Measurements from ENCODE around the gene TCHHL1. TPM values are rescaled to one million over a fixed set of nuclear protein-coding genes. Genes with fewer than 3 reads are reported as not detected.

Gene TCHHL1
- total RNA-seq, 1 donor from 2014 or later, result not detected

DNA sequence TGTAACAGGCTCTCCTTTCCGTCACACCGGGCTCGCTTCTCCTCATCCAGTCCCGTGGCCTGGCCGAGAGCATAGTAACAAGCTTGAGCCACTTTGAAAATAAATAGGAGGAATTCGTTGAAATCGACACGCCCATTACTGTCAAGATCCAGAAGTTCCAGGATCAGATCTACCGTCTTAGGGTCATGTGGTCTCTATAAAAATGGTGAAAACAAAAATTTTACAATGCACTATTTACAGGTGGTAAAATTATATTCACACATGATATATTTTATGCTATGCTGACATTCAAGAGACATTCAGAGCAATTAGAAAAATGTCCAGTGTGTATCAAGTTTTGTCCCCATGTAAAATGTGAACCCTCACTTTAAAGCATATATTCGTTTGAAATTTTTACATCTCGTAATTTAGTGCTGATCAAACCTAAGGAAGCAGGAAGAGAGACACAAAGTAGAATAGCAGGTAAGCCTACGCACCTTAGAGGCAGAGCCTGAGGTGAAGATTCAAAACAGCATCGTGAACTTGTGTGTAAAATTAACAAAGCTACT is 24.1 kb upstream of the TCHHL1 start:
- no peak for DNase-seq (ENCODE audit: low read depth)

DNA sequence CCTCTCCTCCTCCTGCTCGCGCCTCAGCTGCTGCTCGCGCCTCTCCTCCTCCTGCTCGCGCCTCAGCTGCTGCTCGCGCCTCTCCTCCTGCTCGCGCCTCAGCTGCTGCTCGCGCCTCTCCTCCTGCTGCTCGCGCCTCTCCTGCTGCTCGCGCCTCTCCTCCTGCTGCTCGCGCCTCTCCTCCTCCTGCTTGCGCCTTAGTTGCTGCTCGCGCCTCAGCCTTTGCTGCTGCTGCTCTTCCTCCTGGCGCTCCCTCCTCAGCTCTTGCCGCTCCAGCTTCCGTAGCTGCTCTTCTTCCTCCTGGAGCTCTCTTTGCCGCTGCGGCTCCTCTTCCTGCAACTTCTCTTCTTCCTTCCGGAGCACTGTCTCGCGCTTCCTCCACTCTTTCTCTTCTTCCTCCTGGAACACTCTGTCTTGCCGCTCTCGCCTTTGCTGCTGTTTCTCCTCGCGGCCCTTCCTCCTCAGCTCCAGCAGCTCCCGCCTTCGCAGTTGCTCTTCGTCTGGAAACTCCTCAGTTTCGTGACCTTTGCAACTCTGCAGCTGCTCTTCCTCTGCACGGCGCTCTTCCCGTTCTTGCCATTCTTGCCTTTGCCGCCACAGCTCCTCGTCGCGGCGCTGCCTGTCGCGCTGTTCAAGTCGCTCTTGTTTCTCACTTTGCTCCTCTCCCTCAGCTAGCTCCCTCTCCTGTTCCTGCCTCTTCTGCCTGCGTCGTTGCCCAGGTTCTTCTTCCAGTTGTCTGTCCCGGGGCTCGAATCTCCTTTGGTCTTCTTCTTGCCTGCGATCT is 23.4 kb upstream of the TCHHL1 start:
- DNase-seq (ENCODE audit: low read depth), result no peak
- H3K4me3 ChIP-seq (ENCODE audit: low read depth, low read length), result peak overlapping the region; percentile 44
- TF ChIP-seq CTCF (conservative IDR thresholded peaks at IDR 0.05; ENCODE audit: low read depth, low read length), result no peak

More for the DNA sequence above, 24.1 kb upstream of the TCHHL1 start:
- peak overlapping the region; percentile 44 for H3K4me3 ChIP-seq (ENCODE audit: low read depth, low read length)
- TF ChIP-seq CTCF (conservative IDR thresholded peaks at IDR 0.05; ENCODE audit: low read depth, low read length), result no peak

DNA sequence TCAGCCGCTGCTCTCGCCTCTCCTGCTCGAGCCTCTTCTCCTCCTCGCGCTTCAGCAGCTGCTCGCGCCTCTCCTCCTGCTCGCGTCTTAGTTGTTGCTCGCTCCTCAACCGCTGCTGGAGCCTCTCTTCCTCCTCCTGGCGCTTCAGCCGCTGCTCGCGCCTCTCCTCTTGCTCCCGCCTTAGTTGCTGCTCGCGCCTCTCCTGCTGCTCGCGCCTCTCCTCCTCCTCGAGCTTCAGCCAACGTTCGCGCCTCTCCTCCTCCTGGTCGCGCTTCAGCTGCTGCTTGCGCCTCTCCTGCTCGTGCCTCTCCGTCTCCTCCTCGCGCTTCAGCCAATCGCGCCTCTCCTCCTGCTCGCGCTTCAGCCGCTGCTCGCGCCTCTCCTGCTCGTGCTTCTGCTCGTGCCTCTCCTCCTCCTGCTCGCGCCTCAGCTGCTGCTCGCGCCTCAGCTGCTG is 22.7 kb upstream of the TCHHL1 start:
- no peak for TF ChIP-seq CTCF (conservative IDR thresholded peaks at IDR 0.05; ENCODE audit: low read depth, low read length)
- DNase-seq (ENCODE audit: low read depth), result no peak
- H3K4me3 ChIP-seq (ENCODE audit: low read depth, low read length), result peak overlapping the region; percentile 57

GRCh38 chr1:152110860-152111514 is 22.1 kb upstream of the TCHHL1 start:
- no peak for TF ChIP-seq CTCF (conservative IDR thresholded peaks at IDR 0.05; ENCODE audit: low read depth, low read length)
- no peak for DNase-seq (ENCODE audit: low read depth)
- H3K4me3 ChIP-seq (ENCODE audit: low read depth, low read length), result peak overlapping the region; percentile 57

DNA sequence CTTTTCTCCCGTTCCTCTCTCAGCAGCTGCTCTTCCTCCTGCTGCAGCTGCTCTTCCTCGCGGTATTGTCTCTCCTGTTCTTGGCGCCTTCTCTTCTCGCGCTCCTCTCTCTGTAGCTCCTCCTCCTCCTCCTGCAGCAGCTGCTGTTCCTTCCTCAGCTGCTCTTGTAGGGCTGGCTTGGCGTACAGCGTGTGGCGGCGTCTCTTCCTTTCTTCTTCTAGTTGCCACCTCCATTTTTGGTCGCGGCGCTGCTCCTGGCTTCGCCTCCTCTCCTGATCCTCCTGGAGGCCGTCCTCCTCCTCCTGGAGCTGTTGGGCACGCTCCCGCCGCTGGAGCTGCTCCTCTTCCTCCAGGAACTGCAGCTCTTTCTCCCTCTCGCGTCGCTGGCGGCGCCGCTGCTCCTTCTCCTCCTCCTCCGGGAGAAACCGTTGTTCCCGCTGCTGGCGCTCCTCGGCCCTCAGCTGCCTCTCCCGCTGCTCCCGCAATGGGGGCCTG is 21.5 kb upstream of the TCHHL1 start:
- H3K4me3 ChIP-seq (ENCODE audit: low read depth, low read length), result peak overlapping the region; percentile 57
- no peak for DNase-seq (ENCODE audit: low read depth)
- TF ChIP-seq CTCF (conservative IDR thresholded peaks at IDR 0.05; ENCODE audit: low read depth, low read length), result no peak

DNA sequence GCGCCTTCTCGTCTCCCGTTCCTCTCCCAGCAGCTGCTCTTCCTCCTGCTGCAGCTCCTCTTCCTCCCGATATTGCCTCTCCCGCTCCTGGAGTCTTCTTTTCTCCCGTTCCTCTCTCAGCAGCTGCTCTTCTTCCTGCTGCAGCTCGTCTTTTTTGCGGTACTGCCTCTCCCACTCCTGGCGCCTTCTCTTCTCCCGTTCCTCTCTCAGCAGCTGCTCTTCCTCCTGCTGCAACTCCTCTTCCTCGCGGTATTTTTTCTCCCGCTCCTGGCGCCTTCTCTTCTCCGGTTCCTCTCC is 21.1 kb upstream of the TCHHL1 start:
- DNase-seq (ENCODE audit: low read depth), result no peak
- H3K4me3 ChIP-seq (ENCODE audit: low read depth, low read length), result peak overlapping the region; percentile 57
- no peak for TF ChIP-seq CTCF (conservative IDR thresholded peaks at IDR 0.05; ENCODE audit: low read depth, low read length)
